ENCODE data around the gene CPEB3. TPM values are rescaled to one million over a fixed set of nuclear protein-coding genes. Genes with fewer than 3 reads are reported as not detected.

Gene CPEB3
- total and polyA plus RNA-seq, 2 donors (not counting 3 experiments of a cell fraction or from before 2014, with no cell fraction given) = 0.80 to 2.2 TPM

DNA sequence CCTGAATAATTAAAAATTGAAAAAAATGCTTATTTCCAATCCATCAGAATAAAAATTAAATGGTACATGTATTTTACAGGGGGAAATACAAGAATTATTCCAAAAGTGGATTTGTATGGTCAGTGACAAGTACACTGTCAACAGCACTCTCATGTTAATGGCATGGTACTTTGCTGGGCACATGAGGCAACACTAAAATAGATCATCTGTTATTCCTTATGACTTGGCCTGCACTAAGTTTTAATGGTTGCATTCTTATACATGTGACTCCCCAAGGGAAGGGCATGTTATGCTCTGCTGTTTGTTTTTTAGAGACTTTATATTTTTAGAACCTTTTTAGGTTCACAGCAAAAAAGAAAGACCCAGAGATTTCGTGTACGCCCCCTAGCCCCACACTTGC, 128.3 kb downstream of the CPEB3 start:
- H3K4me3 ChIP-seq (replicated peaks in 1 of 3; ENCODE audit: insufficient read depth in 1 of 3, low read depth in 1 of 3, low read length in 3 of 3) = no peak overlapping the region
- TF ChIP-seq, protein P1, sequence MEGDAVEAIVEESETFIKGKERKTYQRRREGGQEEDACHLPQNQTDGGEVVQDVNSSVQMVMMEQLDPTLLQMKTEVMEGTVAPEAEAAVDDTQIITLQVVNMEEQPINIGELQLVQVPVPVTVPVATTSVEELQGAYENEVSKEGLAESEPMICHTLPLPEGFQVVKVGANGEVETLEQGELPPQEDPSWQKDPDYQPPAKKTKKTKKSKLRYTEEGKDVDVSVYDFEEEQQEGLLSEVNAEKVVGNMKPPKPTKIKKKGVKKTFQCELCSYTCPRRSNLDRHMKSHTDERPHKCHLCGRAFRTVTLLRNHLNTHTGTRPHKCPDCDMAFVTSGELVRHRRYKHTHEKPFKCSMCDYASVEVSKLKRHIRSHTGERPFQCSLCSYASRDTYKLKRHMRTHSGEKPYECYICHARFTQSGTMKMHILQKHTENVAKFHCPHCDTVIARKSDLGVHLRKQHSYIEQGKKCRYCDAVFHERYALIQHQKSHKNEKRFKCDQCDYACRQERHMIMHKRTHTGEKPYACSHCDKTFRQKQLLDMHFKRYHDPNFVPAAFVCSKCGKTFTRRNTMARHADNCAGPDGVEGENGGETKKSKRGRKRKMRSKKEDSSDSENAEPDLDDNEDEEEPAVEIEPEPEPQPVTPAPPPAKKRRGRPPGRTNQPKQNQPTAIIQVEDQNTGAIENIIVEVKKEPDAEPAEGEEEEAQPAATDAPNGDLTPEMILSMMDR (IDR thresholded peaks at IDR 0.05; ENCODE audit: extremely low read depth in 1 of 2, insufficient read depth in 1 of 2, low read depth in 1 of 2, low read length in 2 of 2) = no peak
- TF ChIP-seq, protein P2, sequence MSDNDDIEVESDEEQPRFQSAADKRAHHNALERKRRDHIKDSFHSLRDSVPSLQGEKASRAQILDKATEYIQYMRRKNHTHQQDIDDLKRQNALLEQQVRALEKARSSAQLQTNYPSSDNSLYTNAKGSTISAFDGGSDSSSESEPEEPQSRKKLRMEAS (IDR thresholded peaks at IDR 0.05; ENCODE audit: insufficient read depth, insufficient read length) = no peak
- TF ChIP-seq POLR2A (IDR thresholded peaks at IDR 0.05; ENCODE audit: low read depth, low read length) (no peak), EZH2 (IDR thresholded peaks at IDR 0.05; ENCODE audit: borderline replicate concordance, low read depth, low read length, severe bottlenecking) (no peak), MYC (IDR thresholded peaks at IDR 0.05; ENCODE audit: low read depth, low read length) (no peak), JUN (IDR thresholded peaks at IDR 0.05; ENCODE audit: borderline replicate concordance, insufficient read depth, insufficient read length, low read depth) (no peak), POLR2AphosphoS5 (IDR thresholded peaks at IDR 0.05; ENCODE audit: insufficient read depth, low read depth, low read length) (no peak), FOS (IDR thresholded peaks at IDR 0.05; ENCODE audit: borderline replicate concordance, insufficient read depth, low read length) (no peak), GATA2 (IDR thresholded peaks at IDR 0.05; ENCODE audit: insufficient read depth, insufficient read length, low read depth, low read length) (no peak)
- FAIRE-seq = no peak
- H3K36me3 ChIP-seq (ENCODE audit: control insufficient read depth in 2 of 2, extremely low read depth in 1 of 2, insufficient read depth in 2 of 2, low read length in 2 of 2) = no peaks in the 10 kb centered on the region
- no peak overlapping the region for H3K9ac ChIP-seq (replicated peaks; ENCODE audit: extremely low read depth, insufficient read depth, low read length)
- no peaks in the 10 kb centered on the region for H3K9me3 ChIP-seq (replicated peaks; ENCODE audit: control insufficient read depth, insufficient read depth, low read length)
- no peak overlapping the region for H2AFZ ChIP-seq (ENCODE audit: low read depth, low read length)
- dilution Hi-C loops (cut with MboI; ENCODE audit: extremely low pct_ligation_motif_present, low sequenced_read_pairs) (no loop called here), intact Hi-C loops (cut with micrococcal nuclease) (no loop called here)
- no peaks in the 10 kb centered on the region for H3K79me2 ChIP-seq (ENCODE audit: control insufficient read depth, insufficient read depth, low read length)
- POLR2A ChIA-PET = no interaction called here
- no peaks in the 10 kb centered on the region for H4K20me1 ChIP-seq (replicated peaks; ENCODE audit: control insufficient read depth, extremely low read depth, insufficient read depth, low read length)
- DNase-seq (ENCODE audit: low read depth, low spot score) = no peak
- no TSS peak for BruUV-seq (replicated peaks)
- CTCF ChIA-PET = no interaction called here
- no peaks in the 10 kb centered on the region for H3K9me1 ChIP-seq (replicated peaks; ENCODE audit: control insufficient read depth, extremely low read depth, insufficient read depth, low read length)
- no peaks in the 10 kb centered on the region for H3K27me3 ChIP-seq (ENCODE audit: control insufficient read depth in 2 of 2, insufficient read depth in 2 of 2, low read length in 2 of 2)
- no peak overlapping the region for H3K4me2 ChIP-seq (ENCODE audit: insufficient read depth, low read length)
- H3K4me1 ChIP-seq (ENCODE audit: control insufficient read depth, extremely low read depth, insufficient read depth, low read length) = no peaks in the 10 kb centered on the region
- no peak overlapping the region for H3K27ac ChIP-seq (ENCODE audit: insufficient read depth, low read depth, low read length)

Data from endothelial cell of umbilical vein (primary cell).